KMS-11 (cell line): ENCODE results near the gene SPAST.
"Not testable (repeated sequence)": the region's sequence is repeated elsewhere in the genome, so short reads cannot be mapped to it uniquely, and the experiment has no call there.

ENCODE experiments used
- H2AFZ ChIP-seq: fragments of 200-600 bp; sonication (generic); 2 replicates; pipeline ENCODE4 v1.6.1; 2016; ENCODE audit warnings: antibody characterized with exemption, mixed run types, low read depth
- H3K27ac ChIP-seq: fragments of 200-600 bp; sonication (generic); 2 replicates; pipeline ENCODE4 v1.6.1; 2016; ENCODE audit warnings: mild to moderate bottlenecking, mixed run types
- H3K27me3 ChIP-seq: fragments of 200-600 bp; sonication (generic); 2 replicates; pipeline ENCODE4 v1.6.1; 2017; ENCODE audit warnings: mild to moderate bottlenecking, low read depth, mixed run types, moderate library complexity; ENCODE audit not compliant: insufficient read depth
- H3K36me3 ChIP-seq: fragments of 200-600 bp; sonication (generic); 2 replicates; pipeline ENCODE4 v1.6.1; 2017; ENCODE audit warnings: mild to moderate bottlenecking, mixed run types; ENCODE audit not compliant: insufficient read depth
- H3K4me1 ChIP-seq: fragments of 200-600 bp; sonication (generic); 2 replicates; pipeline ENCODE4 v1.6.1; 2016; ENCODE audit warnings: mild to moderate bottlenecking, low read depth, mixed run types; ENCODE audit not compliant: poor library complexity, severe bottlenecking
- H3K4me2 ChIP-seq: fragments of 200-600 bp; sonication (generic); 2 replicates; pipeline ENCODE4 v1.7.0; 2016; ENCODE audit warnings: mild to moderate bottlenecking, mixed run types
- H3K4me3 ChIP-seq: fragments of 200-600 bp; sonication (generic); IDR thresholded peaks from 2 replicates; pipeline ENCODE4 v1.6.1; 2017; ENCODE audit warnings: low read depth, low read length, mixed read lengths; ENCODE audit not compliant: insufficient read depth
- H3K79me2 ChIP-seq: fragments of 200-600 bp; sonication (generic); 2 replicates; pipeline ENCODE4 v1.6.1; 2016; ENCODE audit warnings: low read depth, mixed run types; ENCODE audit not compliant: insufficient read depth
- H3K9ac ChIP-seq: fragments of 200-600 bp; sonication (generic); 2 replicates; pipeline ENCODE4 v1.6.1; 2016; ENCODE audit warnings: mild to moderate bottlenecking, mixed run types
- H4K20me1 ChIP-seq: fragments of 200-600 bp; sonication (generic); 2 replicates; pipeline ENCODE4 v1.6.1; 2016; ENCODE audit warnings: mild to moderate bottlenecking, mixed run types; ENCODE audit not compliant: insufficient read depth
- CTCF ChIP-seq: fragments of 200-600 bp; sonication (generic); conservative IDR thresholded peaks from 2 replicates; pipeline ENCODE4 v1.6.1; 2017; ENCODE audit warnings: low read depth, mild to moderate bottlenecking, antibody characterized with exemption, low read length, moderate library complexity, mixed read lengths

SPAST gene

GRCh38 chr2:32129086-32129485 lies 65.7 kb downstream of the SPAST start:
- peaks cover 4% of the 10 kb centered on the region for H3K4me1 ChIP-seq
- no peak for TF ChIP-seq CTCF
- H3K9ac ChIP-seq, result no peak overlapping the region
- H3K27ac ChIP-seq, result no peak overlapping the region
- no peaks in the 10 kb centered on the region for H3K27me3 ChIP-seq
- no peaks in the 10 kb centered on the region for H3K79me2 ChIP-seq
- no peak overlapping the region for H2AFZ ChIP-seq
- no peaks in the 10 kb centered on the region for H4K20me1 ChIP-seq
- no peak overlapping the region for H3K4me3 ChIP-seq
- no peaks in the 10 kb centered on the region for H3K36me3 ChIP-seq
- H3K4me2 ChIP-seq, result no peak overlapping the region

DNA sequence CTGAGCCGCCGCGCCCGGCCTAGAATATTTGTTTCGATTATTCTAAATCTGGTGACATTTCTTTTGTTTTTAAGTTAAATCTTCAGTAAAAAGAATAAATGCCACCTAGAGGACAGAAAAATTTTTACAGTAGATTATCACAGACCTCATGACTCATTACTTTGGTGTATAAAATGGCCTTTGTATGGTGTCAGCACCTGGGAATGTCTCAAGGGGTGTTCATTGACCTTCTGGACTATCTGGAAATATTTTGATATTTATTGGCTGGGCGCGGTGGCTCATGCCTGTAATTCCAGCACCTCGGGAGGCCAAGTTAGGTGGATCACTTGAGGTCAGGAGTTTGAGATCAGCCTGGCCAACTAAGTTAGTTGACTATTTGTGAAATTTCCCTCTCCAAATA lies 72.1 kb downstream of the SPAST start:
- no peak overlapping the region for H3K9ac ChIP-seq
- no peak overlapping the region for H3K27ac ChIP-seq
- no peak overlapping the region for H3K4me2 ChIP-seq
- H3K27me3 ChIP-seq, result no peaks in the 10 kb centered on the region
- peak; percentile 57 for TF ChIP-seq CTCF
- no peaks in the 10 kb centered on the region for H3K36me3 ChIP-seq
- no peaks in the 10 kb centered on the region for H4K20me1 ChIP-seq
- H3K4me3 ChIP-seq, result no peak overlapping the region
- H3K4me1 ChIP-seq, result peaks cover 7% of the 10 kb centered on the region
- H3K79me2 ChIP-seq, result no peaks in the 10 kb centered on the region
- no peak overlapping the region for H2AFZ ChIP-seq

DNA sequence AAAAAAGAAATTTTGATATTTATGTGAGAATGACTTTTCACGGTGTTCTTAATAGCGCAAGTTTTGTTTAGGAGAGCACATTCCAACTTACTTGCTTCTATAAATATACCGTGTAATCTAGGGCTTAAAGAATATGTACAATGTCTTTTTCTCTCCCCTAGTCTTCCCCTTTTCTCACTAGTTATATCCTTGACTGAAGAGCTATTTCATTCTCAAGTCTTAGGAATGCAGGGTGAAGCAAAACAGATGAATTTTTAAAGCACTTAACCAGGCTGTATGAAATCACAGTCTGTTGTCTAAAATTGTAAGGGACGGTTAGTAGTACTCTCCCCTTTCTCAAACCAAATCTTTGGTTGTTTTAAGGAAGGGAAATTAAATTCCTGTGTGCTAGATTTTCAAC lies 72.7 kb downstream of the SPAST start:
- Histone ChIP-seq H3K4me2 (no peak overlapping the region), H2AFZ (no peak overlapping the region), H3K36me3 (no peaks in the 10 kb centered on the region), H3K9ac (no peak overlapping the region), H3K27me3 (no peaks in the 10 kb centered on the region), H3K79me2 (no peaks in the 10 kb centered on the region), H3K4me1 (peaks cover 7% of the 10 kb centered on the region), H3K27ac (no peak overlapping the region), H3K4me3 (no peak overlapping the region), H4K20me1 (no peaks in the 10 kb centered on the region)
- no peak for TF ChIP-seq CTCF

DNA sequence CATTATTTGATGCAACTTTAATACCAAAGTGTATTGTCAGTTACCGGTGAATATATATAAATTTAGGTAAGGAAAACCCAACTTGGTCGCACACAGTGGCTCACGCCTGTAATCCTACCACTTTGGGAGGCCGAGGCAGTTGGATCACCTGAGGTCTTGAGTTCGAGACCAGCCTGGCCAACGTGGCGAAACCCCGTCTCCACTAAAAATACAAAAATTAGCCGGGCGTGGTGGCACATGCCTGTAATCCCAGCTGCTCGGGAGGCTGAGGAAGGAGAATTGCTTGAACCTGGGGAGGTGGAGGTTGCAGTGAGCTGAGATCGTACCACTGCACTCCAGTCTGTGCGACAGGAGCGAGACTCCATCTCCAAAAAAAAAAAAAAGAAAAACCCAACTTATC lies 88.2 kb downstream of the SPAST start:
- H4K20me1 ChIP-seq, H3K79me2 ChIP-seq, H3K4me3 ChIP-seq, H3K27me3 ChIP-seq, H3K4me1 ChIP-seq, H3K4me2 ChIP-seq, H3K27ac ChIP-seq, H3K9ac ChIP-seq, H2AFZ ChIP-seq, H3K36me3 ChIP-seq: not testable (repeated sequence)

DNA sequence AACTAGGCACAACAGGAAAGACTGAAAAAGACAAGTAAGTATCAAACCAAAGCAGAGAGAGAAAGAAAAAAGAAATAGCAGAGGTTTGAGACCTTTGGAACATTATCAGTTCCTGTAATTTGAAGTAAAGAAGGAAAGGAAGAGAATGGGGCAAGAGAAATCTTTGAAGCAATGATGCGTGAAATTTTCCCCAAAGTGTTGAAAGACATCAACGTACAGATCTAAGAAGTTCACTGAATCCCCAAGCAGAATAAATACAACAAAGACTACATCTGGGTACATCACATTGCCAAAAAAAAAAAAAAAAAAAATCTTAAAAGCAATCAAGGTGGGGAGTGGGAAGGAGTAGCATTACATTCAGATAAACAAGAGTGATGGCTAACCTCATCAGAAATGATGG lies 96.3 kb downstream of the SPAST start:
- TF ChIP-seq CTCF, result no peak
- Histone ChIP-seq H3K79me2 (no peaks in the 10 kb centered on the region), H3K27me3 (no peaks in the 10 kb centered on the region), H3K36me3 (no peaks in the 10 kb centered on the region), H4K20me1 (no peaks in the 10 kb centered on the region), H3K4me2 (no peak overlapping the region), H3K4me3 (no peak overlapping the region), H3K4me1 (peaks cover 4% of the 10 kb centered on the region), H2AFZ (no peak overlapping the region), H3K27ac (no peak overlapping the region), H3K9ac (no peak overlapping the region)
